ENCODE results near the gene ZDHHC5. TPM values are rescaled to one million over a fixed set of nuclear protein-coding genes. Genes with fewer than 3 reads are reported as not detected.
A peak's percentile ranks its signal among the peaks of the same experiment; 100 is the strongest.

ZDHHC5 gene
- total RNA-seq, 4 donors from 2014 or later: 61.4 to 98.4 (median 76.7) TPM

GRCh38 chr11:57653163-57653562 lies 14.8 kb upstream of the ZDHHC5 start:
- peaks cover 0 to 38% (median 7%) of the 10 kb centered on the region in 4 donors for H3K27me3 ChIP-seq
- H3K4me1 ChIP-seq: peaks cover 15 to 35% (median 27%) of the 10 kb centered on the region in 3 donors
- H3K4me3 ChIP-seq: no peak overlapping the region
- no peaks in the 10 kb centered on the region for H3K36me3 ChIP-seq
- no peak for DNase-seq
- intact Hi-C loops (cut with DNase I): no loop called here
- H3K9me3 ChIP-seq: no peaks in the 10 kb centered on the region
- H3K27ac ChIP-seq: peak overlapping the region in 1 of 4 donors; percentile 29
- 43 to 49% methylated on average over 3 of the region's 3 CpGs for WGBS, 2 donors
- no peak for TF ChIP-seq CTCF (IDR thresholded peaks at IDR 0.05)
- no peak for TF ChIP-seq POLR2A (IDR thresholded peaks at IDR 0.05)

GRCh38 chr11:57656885-57657193 lies 11.1 kb upstream of the ZDHHC5 start:
- peaks cover 0 to 7% (median 0%) of the 10 kb centered on the region in 4 donors for H3K27me3 ChIP-seq
- TF ChIP-seq CTCF (IDR thresholded peaks at IDR 0.05): no peak
- no peak for TF ChIP-seq POLR2A (IDR thresholded peaks at IDR 0.05)
- intact Hi-C loops (cut with DNase I): no loop called here
- H3K27ac ChIP-seq: peak overlapping the region; percentile 84 to 96 (median 92)
- DNase-seq: no peak
- 10 to 11% methylated on average over 5 of the region's 5 CpGs for WGBS, 2 donors
- peaks cover 4 to 29% (median 13%) of the 10 kb centered on the region in 3 donors for H3K4me1 ChIP-seq
- H3K4me3 ChIP-seq: peak overlapping the region; percentile 49 to 89 (median 68)
- no peaks in the 10 kb centered on the region for H3K9me3 ChIP-seq
- peaks cover 9 to 31% (median 13%) of the 10 kb centered on the region in 3 donors for H3K36me3 ChIP-seq

- peak within 1 kb of the TSS; percentile 84 to 96 (median 92) for H3K27ac ChIP-seq
- peaks cover 0 to 3% (median 0%) of the 10 kb centered on the region in 4 donors for H3K27me3 ChIP-seq
- no peaks in the 10 kb centered on the region for H3K9me3 ChIP-seq
- intact Hi-C loops (cut with DNase I): no loop called here
- peaks cover 4 to 29% (median 13%) of the 10 kb centered on the region in 3 donors for H3K4me1 ChIP-seq
- TF ChIP-seq CTCF (IDR thresholded peaks at IDR 0.05) (peak in 3 of 6 experiments; percentile 2 to 34 (median 8)), POLR2A (IDR thresholded peaks at IDR 0.05) (peak in 2 of 4 donors; percentile 35 to 81)
- H3K4me3 ChIP-seq: peak within 1 kb of the TSS; percentile 49 to 89 (median 68)
- peaks cover 9 to 37% (median 13%) of the 10 kb centered on the region in 3 donors for H3K36me3 ChIP-seq
- 0 to 1% methylated on average over 19 to 28 of the region's 45 CpGs for WGBS, 2 donors
- DNase-seq: peak; percentile 97
Measured at GRCh38 chr11:57657194-57658022, 10.5 kb upstream of the ZDHHC5 start, which contains the start of gene CLP1. Gene CLP1, plus strand, starts transcription at chr11:57657762. Its CDS starts 1,715 bp downstream, at chr11:57659477.

GRCh38 chr11:57658023-57658361 lies 9.9 kb upstream of the ZDHHC5 start:
- Histone ChIP-seq H3K4me1 (peaks cover 4 to 32% (median 13%) of the 10 kb centered on the region in 3 donors), H3K36me3 (peaks cover 9 to 43% (median 13%) of the 10 kb centered on the region in 3 donors), H3K9me3 (no peaks in the 10 kb centered on the region), H3K4me3 (peak overlapping the region; percentile 49 to 89 (median 68)), H3K27me3 (peaks cover 0 to 3% (median 0%) of the 10 kb centered on the region in 4 donors), H3K27ac (peak overlapping the region; percentile 64 to 96 (median 92))
- no peak for DNase-seq
- WGBS, 2 donors: 0 to 1% methylated on average over 8 of the region's 8 CpGs
- no peak for TF ChIP-seq POLR2A (IDR thresholded peaks at IDR 0.05)
- intact Hi-C loops (cut with DNase I): no loop called here

- H3K9me3 ChIP-seq: no peaks in the 10 kb centered on the region
- TF ChIP-seq POLR2A (IDR thresholded peaks at IDR 0.05): no peak
- TF ChIP-seq CTCF (IDR thresholded peaks at IDR 0.05): no peak
- WGBS, 2 donors: 93 to 96% methylated on average over 8 to 10 of the region's 14 CpGs
- no peaks in the 10 kb centered on the region for H3K27me3 ChIP-seq
- no peak overlapping the region for H3K4me3 ChIP-seq
- H3K4me1 ChIP-seq: peaks cover 4 to 35% (median 13%) of the 10 kb centered on the region in 3 donors
- intact Hi-C loops (cut with DNase I): no loop called here
- no peak overlapping the region for H3K27ac ChIP-seq
- H3K36me3 ChIP-seq: peaks cover 9 to 43% (median 13%) of the 10 kb centered on the region in 3 donors
- DNase-seq: no peak
Measured at GRCh38 chr11:57659669-57660068, 8.2 kb upstream of the ZDHHC5 start.

All from esophagus squamous epithelium (tissue), 5 donors.